ENCODE measurements around the gene SLC2A10. TPM values are rescaled to one million over a fixed set of nuclear protein-coding genes. Genes with fewer than 3 reads are reported as not detected.

SLC2A10 gene
- total RNA-seq, 1 experiment from 2014 or later = 13.2 TPM

DNA sequence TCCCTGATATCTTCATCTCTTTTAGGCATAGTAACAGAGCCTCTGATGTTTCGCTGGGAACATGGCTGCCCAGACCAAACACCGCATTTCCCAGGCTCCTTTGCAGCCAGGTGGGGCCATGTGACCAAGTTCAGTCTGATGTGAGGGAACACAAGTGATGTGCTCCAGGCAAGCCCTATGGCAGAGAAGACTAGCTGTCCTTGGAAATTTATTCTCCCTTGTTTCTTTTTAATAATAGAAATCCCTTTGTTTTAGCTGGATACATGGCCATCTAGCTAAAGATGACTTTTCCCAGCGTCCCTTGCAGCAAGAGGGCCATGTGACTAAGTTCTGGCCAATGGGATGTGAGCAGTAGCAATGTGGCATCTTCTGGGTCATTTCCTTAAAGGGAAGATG lies 30.8 kb downstream of the SLC2A10 start:
- no peak overlapping the region for H3K4me3 ChIP-seq
- no peak for DNase-seq
- no peaks in the 10 kb centered on the region for H3K36me3 ChIP-seq
- H3K9me3 ChIP-seq = 0 out of 2 replicates have a peak, but pooled peaks cover 3% of the 10 kb centered on the region
- H3K27me3 ChIP-seq = no peaks in the 10 kb centered on the region; the same call in none of the 2 replicates

- no peak overlapping the region for H3K4me3 ChIP-seq
- no peaks in the 10 kb centered on the region for H3K36me3 ChIP-seq
- DNase-seq = no peak
- H3K27me3 ChIP-seq = no peaks in the 10 kb centered on the region; the same call in none of the 2 replicates
- 0 out of 2 replicates have a peak, but pooled peaks cover 3% of the 10 kb centered on the region for H3K9me3 ChIP-seq
These were observed 32.6 kb downstream of the SLC2A10 start for GRCh38 chr20:46741924-46742668.

- no peak overlapping the region for H3K4me3 ChIP-seq
- no peaks in the 10 kb centered on the region; the same call in none of the 2 replicates for H3K27me3 ChIP-seq
- H3K36me3 ChIP-seq = no peaks in the 10 kb centered on the region
- no peak for DNase-seq
- 0 out of 2 replicates have a peak, but pooled peaks cover 3% of the 10 kb centered on the region for H3K9me3 ChIP-seq
These were observed 33.2 kb downstream of the SLC2A10 start for GRCh38 chr20:46742669-46743045.

DNA sequence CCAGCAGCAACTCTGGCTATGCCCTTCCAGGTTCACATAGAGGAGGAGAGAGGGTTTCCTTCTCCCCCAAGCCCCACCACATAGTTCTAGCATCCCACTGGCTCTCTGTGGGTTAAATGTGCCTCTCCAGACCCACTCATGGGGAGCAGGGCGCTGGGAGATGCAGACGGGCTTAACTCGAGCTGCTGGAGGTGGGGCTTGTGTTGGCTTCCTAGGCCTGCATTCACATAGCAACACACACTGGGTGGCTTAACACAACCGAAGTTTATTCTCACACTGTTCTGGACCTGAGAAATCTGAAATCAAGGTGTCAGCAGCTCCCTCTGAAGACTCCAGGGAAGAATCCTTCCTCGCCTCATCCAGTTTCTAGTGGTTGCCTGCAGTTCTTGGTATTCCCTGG lies 33.6 kb downstream of the SLC2A10 start:
- Histone ChIP-seq H3K9me3 (0 out of 2 replicates have a peak, but pooled peaks cover 3% of the 10 kb centered on the region), H3K27me3 (no peaks in the 10 kb centered on the region; the same call in none of the 2 replicates), H3K4me3 (no peak overlapping the region), H3K36me3 (no peaks in the 10 kb centered on the region)
- DNase-seq = no peak

GRCh38 chr20:46746956-46747526 lies 37.6 kb downstream of the SLC2A10 start:
- no peaks in the 10 kb centered on the region for H3K36me3 ChIP-seq
- H3K27me3 ChIP-seq = no peaks in the 10 kb centered on the region; the same call in 1 of the 2 replicates
- H3K4me3 ChIP-seq = no peak overlapping the region
- H3K9me3 ChIP-seq = no peaks in the 10 kb centered on the region
- DNase-seq = peak; percentile 80

- Histone ChIP-seq H3K27me3 (no peaks in the 10 kb centered on the region; the same call in 1 of the 2 replicates), H3K9me3 (no peaks in the 10 kb centered on the region), H3K4me3 (no peak overlapping the region), H3K36me3 (no peaks in the 10 kb centered on the region)
- DNase-seq = no peak
These were observed 39.7 kb downstream of the SLC2A10 start for GRCh38 chr20:46749147-46749546.

- peak; percentile 19 for DNase-seq
- Histone ChIP-seq H3K9me3 (no peaks in the 10 kb centered on the region), H3K4me3 (no peak overlapping the region), H3K36me3 (no peaks in the 10 kb centered on the region), H3K27me3 (no peaks in the 10 kb centered on the region)
These were observed 42.4 kb downstream of the SLC2A10 start for GRCh38 chr20:46751856-46752255.

GRCh38 chr20:46752728-46753127 lies 43.3 kb downstream of the SLC2A10 start:
- no peaks in the 10 kb centered on the region for H3K27me3 ChIP-seq
- no peaks in the 10 kb centered on the region for H3K36me3 ChIP-seq
- H3K4me3 ChIP-seq = no peak overlapping the region
- peak; percentile 33 for DNase-seq
- H3K9me3 ChIP-seq = no peaks in the 10 kb centered on the region

GRCh38 chr20:46755483-46756413 lies 46.3 kb downstream of the SLC2A10 start:
- no peaks in the 10 kb centered on the region for H3K36me3 ChIP-seq
- no peak for DNase-seq
- no peak overlapping the region for H3K4me3 ChIP-seq
- H3K9me3 ChIP-seq = no peaks in the 10 kb centered on the region
- H3K27me3 ChIP-seq = no peaks in the 10 kb centered on the region

DNA sequence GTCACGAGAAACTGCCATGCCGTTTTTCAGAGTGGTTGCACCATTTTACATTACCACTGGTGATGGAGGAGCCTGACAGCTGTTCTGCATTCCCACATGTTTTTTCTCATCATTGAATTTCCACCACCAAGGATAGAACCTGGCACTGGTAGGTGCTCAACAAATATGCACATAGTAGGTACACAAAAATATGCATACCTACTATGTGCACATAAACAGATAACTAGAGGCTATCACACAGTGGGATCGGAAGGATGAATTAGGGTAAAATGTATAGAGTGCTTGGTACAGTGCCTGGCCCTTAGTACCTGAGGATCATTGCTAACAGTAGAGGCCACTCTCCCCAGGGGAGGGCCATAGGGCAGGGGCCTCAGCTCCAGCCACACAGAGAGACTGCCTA lies 47.0 kb downstream of the SLC2A10 start:
- no peaks in the 10 kb centered on the region for H3K9me3 ChIP-seq
- no peak overlapping the region for H3K4me3 ChIP-seq
- no peak for DNase-seq
- no peaks in the 10 kb centered on the region for H3K36me3 ChIP-seq
- H3K27me3 ChIP-seq = no peaks in the 10 kb centered on the region

DNA sequence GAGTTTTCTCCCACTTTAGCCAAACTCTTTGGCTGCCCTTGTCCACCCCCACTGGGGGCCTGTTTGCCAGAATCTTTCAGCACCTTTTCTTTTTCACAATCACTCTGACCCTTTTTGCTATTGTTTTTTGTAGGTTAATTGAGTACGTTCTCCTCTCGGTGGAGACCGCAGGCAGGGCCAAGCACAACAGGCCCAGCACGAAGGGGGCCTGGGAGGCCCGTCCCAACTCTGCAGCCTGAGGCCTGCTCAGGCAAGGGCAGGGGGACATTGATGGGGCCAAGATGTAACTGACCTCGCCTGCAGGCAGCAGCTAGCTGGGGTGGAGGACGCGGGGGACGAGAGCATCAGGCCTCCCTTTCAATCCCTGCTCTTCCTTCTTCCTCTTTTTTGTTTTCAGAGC lies 47.7 kb downstream of the SLC2A10 start:
- Histone ChIP-seq H3K36me3 (no peaks in the 10 kb centered on the region), H3K27me3 (no peaks in the 10 kb centered on the region), H3K9me3 (no peaks in the 10 kb centered on the region), H3K4me3 (no peak overlapping the region)
- DNase-seq = no peak

GRCh38 chr20:46757754-46758678 lies 48.6 kb downstream of the SLC2A10 start:
- DNase-seq = peak; percentile 52
- Histone ChIP-seq H3K36me3 (no peaks in the 10 kb centered on the region), H3K9me3 (no peaks in the 10 kb centered on the region), H3K4me3 (no peak overlapping the region), H3K27me3 (no peaks in the 10 kb centered on the region)

DNA sequence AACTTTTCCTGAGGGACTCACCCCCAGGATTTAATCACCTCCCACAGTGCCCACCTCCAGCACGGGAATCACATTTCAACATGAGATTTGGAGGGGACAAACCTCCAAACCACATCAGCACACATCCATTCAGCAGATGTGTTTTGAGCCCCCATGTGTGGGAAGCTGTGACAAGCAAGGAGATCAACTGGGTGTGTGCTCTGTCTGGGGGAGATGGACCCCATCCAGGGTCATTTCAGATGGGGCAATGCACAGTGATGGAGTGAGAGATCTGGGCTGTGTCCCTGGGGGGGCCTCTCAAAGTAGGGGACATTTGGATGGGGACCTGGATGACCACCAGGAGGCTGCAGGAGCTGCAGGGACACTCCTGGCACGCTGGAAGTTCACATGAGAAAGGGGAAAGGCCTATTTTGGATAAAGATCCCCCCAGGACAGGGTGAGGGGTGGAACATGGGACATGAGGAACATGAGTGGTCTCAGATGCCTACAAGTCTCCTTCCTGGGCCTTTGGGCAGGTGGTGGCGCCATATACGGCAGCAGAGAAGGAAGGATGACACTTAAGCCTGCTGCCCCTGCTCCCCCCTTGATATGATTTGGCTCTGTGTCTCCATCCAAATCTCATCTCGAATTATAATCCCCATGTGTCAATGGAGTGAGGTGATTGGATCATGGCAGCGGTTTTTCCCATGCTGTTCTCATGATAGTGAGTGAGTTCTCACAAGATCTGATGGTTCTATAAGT lies 49.6 kb downstream of the SLC2A10 start:
- no peak for DNase-seq
- Histone ChIP-seq H3K9me3 (no peaks in the 10 kb centered on the region), H3K4me3 (no peak overlapping the region), H3K36me3 (no peaks in the 10 kb centered on the region), H3K27me3 (no peaks in the 10 kb centered on the region)

- no peak overlapping the region for H3K4me3 ChIP-seq
These were observed 52.1 kb downstream of the SLC2A10 start for GRCh38 chr20:46761566-46761965.

GRCh38 chr20:46764068-46764467 lies 54.6 kb downstream of the SLC2A10 start:
- no peaks in the 10 kb centered on the region for H3K36me3 ChIP-seq
- no peak overlapping the region for H3K4me3 ChIP-seq
- H3K27me3 ChIP-seq = no peaks in the 10 kb centered on the region
- H3K9me3 ChIP-seq = no peaks in the 10 kb centered on the region
- DNase-seq = no peak

More at GRCh38 chr20:46761566-46761965, 52.1 kb downstream of the SLC2A10 start:
- Histone ChIP-seq H3K36me3 (no peaks in the 10 kb centered on the region), H3K9me3 (no peaks in the 10 kb centered on the region), H3K27me3 (no peaks in the 10 kb centered on the region)
- no peak for DNase-seq
